HepG2 (cell line): Measurements from ENCODE around the gene LRIF1. TPM values are rescaled to one million over a fixed set of nuclear protein-coding genes. Genes with fewer than 3 reads are reported as not detected.

Experiments used
- ATAC-seq: fragments of 200-7000 bp; cut with Tn5 transposase; 3 replicates; pipeline ENCODE4 v1.9.1; 2020; ENCODE audit warnings: mild to moderate bottlenecking, moderate library complexity
- BruUV-seq: library from RNA; stranded (reverse); fragments of 400-500 nt; replicated peaks from 2 replicates; lab custom pipeline; 2021; lab: Mats Ljungman, UMichigan
- CTCF ChIA-PET: fragments of 300-600 bp; formaldehyde crosslinking; extraction: SDS; loops from one replicate; lab custom pipeline; 2021; ENCODE audit warnings: low total read pairs, inconsistent platforms, low intra/inter-chr PET ratio; lab: Yijun Ruan, JAX
- POLR2A ChIA-PET: fragments of 350-600 bp; sonication (Branson Sonifier 250); formaldehyde crosslinking; loops from one replicate; lab custom pipeline; 2020; ENCODE audit warnings: antibody characterized with exemption, inconsistent platforms; lab: Yijun Ruan, JAX
- DNase-seq: peaks from one replicate; pipeline ENCODE4 v3.0.0-alpha.2; 2015; ENCODE audit warnings: low spot score
- FAIRE-seq: peaks from 3 replicates; lab custom pipeline; 2011; peaks lifted over from hg19 to GRCh38; lab: Jason Lieb, UNC
- H2AFZ ChIP-seq: one replicate; pipeline ENCODE4 v1.6.1; 2011; ENCODE audit warnings: low read length, inconsistent platforms
- H3K27ac ChIP-seq: fragments of 300-600 bp; 3 replicates; pipeline ENCODE4 v1.8.0; 2011; ENCODE audit warnings: mixed run types, mild to moderate bottlenecking, mixed read lengths, low read length, inconsistent platforms; ENCODE audit not compliant: insufficient read depth; ENCODE audit errors: extremely low read length
- H3K27me3 ChIP-seq, 2 experiments: fragments of 200-600 bp in 1 of 2; 2 replicates in 1 of 2; 3 replicates in 1 of 2; pipeline versions ENCODE4 v1.6.0 to v1.8.0; 2011; ENCODE audit warnings: low read length in 2 of 2, mild to moderate bottlenecking in 2 of 2, moderate library complexity in 2 of 2, inconsistent platforms in 1 of 2; ENCODE audit not compliant: insufficient read depth in 2 of 2, control insufficient read depth in 1 of 2
- H3K36me3 ChIP-seq, 2 experiments: fragments of 200-600 bp in 1 of 2; replicated peaks in 1 of 2; 2 replicates in 1 of 2; 3 replicates in 1 of 2; pipeline versions ENCODE4 v1.5.1 to v1.8.0; 2011; ENCODE audit warnings: low read length in 2 of 2, inconsistent platforms in 1 of 2; ENCODE audit not compliant: insufficient read depth in 2 of 2, control insufficient read depth in 1 of 2
- H3K4me1 ChIP-seq: 2 replicates; pipeline ENCODE4 v1.5.1; 2012; ENCODE audit warnings: low read length, inconsistent platforms; ENCODE audit not compliant: insufficient read depth
- H3K4me2 ChIP-seq: 2 replicates; pipeline ENCODE4 v1.6.0; 2011; ENCODE audit warnings: low read depth, low read length, inconsistent platforms
- H3K4me3 ChIP-seq, 3 experiments: fragments of 200-600 bp in 1 of 3; sonication (generic), shearing (Covaris generic) in 1 of 3; replicated peaks in 1 of 3; 2 replicates each; pipeline ENCODE4 v1.5.1; 2011 to 2016; ENCODE audit warnings: low read length in 3 of 3, inconsistent platforms in 2 of 3, low read depth in 2 of 3, mild to moderate bottlenecking in 2 of 3, control low read depth in 1 of 3, mixed read lengths in 1 of 3; ENCODE audit not compliant: insufficient read depth in 1 of 3
- H3K79me2 ChIP-seq: one replicate; pipeline ENCODE4 v1.6.1; 2011; ENCODE audit warnings: low read length, inconsistent platforms; ENCODE audit not compliant: insufficient read depth
- H3K9ac ChIP-seq: 2 replicates; pipeline ENCODE4 v1.6.0; 2011; ENCODE audit warnings: mild to moderate bottlenecking, low read depth, low read length, inconsistent platforms; ENCODE audit not compliant: insufficient read depth
- H3K9me3 ChIP-seq: 2 replicates; pipeline ENCODE4 v1.5.1; 2012; ENCODE audit warnings: mild to moderate bottlenecking, low read length
- H4K20me1 ChIP-seq: 2 replicates; pipeline ENCODE4 v1.6.0; 2011; ENCODE audit warnings: inconsistent platforms, mild to moderate bottlenecking, low read length, moderate library complexity; ENCODE audit not compliant: insufficient read depth
- FOSL2 ChIP-seq: sonication (generic); formaldehyde crosslinking; IDR thresholded peaks from 2 replicates; pipeline ENCODE4 v1.4.0; 2020; ENCODE audit warnings: missing genetic modification reagents
- HMG20A ChIP-seq: IDR thresholded peaks from 2 replicates; pipeline ENCODE4 v1.6.1; 2016; ENCODE audit warnings: borderline replicate concordance
- HOXA3 ChIP-seq: sonication (generic); formaldehyde crosslinking; IDR thresholded peaks from 2 replicates; pipeline ENCODE4 v1.5.0; 2020; ENCODE audit warnings: missing genetic modification reagents
- KDM4B ChIP-seq: sonication (generic); formaldehyde crosslinking; IDR thresholded peaks from 2 replicates; pipeline ENCODE4 v1.4.0; 2020; ENCODE audit warnings: missing genetic modification reagents
- NR2F2 ChIP-seq: IDR thresholded peaks from 2 replicates; pipeline ENCODE4 v1.6.1; 2012; ENCODE audit warnings: low read depth, inconsistent platforms, borderline replicate concordance
- RNF2 ChIP-seq: fragments of 450-650 bp; conservative IDR thresholded peaks from 2 replicates; pipeline ENCODE4 v1.6.1; 2016; ENCODE audit warnings: low read depth
- ZNF138 ChIP-seq: sonication (generic); formaldehyde crosslinking; IDR thresholded peaks from 2 replicates; pipeline ENCODE4 v1.5.0; 2020; ENCODE audit warnings: mild to moderate bottlenecking, low read depth, missing genetic modification reagents
- ZNF264 ChIP-seq: sonication (generic); formaldehyde crosslinking; IDR thresholded peaks from 2 replicates; pipeline ENCODE4 v1.4.0; 2020; ENCODE audit warnings: missing genetic modification reagents
- ZNF761 ChIP-seq: sonication (generic); formaldehyde crosslinking; conservative IDR thresholded peaks from 2 replicates; pipeline ENCODE4 v1.4.0; 2020; ENCODE audit warnings: mild to moderate bottlenecking, missing genetic modification reagents
- WGBS: methylation state at CpG from one replicate; pipeline ENCODE4 v1.1.6; 2017; ENCODE audit warnings: low lambda C conversion rate; 5-methylcytosine and 5-hydroxymethylcytosine counted together
- in situ Hi-C: cut with HindIII; loops from 2 replicates; pipeline ENCODE4 v1.10.0; 2017; ENCODE audit warnings: low pct_unique_long_range_greater_than_20kb; ENCODE audit not compliant: extremely low pct_ligation_motif_present
- intact Hi-C: fragments of 100-400 bp; cut with micrococcal nuclease; formaldehyde crosslinking; loops from one replicate; pipeline ENCODE4 v1.10.0; 2022; ENCODE audit not compliant: unreplicated experiment
- polyA plus RNA-seq, 8 experiments: library from polyadenylated mRNA; depleted of rRNA in 3 of 8; stranded (reverse) in 7 of 8; unstranded in 1 of 8; fragments of >200 nt; fragmentation: Illumina TruSeq in 4 of 8; extraction: Trizol in 4 of 8; gene quantifications; 2 replicates each; pipeline versions ENCODE4 v1.2.1 to v1.2.3, GENCODE V29; 2011 to 2016; ENCODE audit warnings: low read depth in 4 of 8, missing spikeins in 1 of 8, mixed read lengths in 1 of 8; ENCODE audit not compliant: insufficient read depth in 1 of 8
- total RNA-seq, 5 experiments: library from RNA; depleted of rRNA; stranded (reverse); fragments of >200 nt; fragmentation: Illumina TruSeq; extraction: Trizol; gene quantifications; 2 replicates each; pipeline ENCODE4 v1.2.3, GENCODE V29; 2016; ENCODE audit warnings: low read depth in 1 of 5
- TF ChIP-seq, protein P1 (sequence below): sonication (generic); formaldehyde crosslinking; IDR thresholded peaks from 2 replicates; pipeline ENCODE4 v1.9.0; 2021; ENCODE audit warnings: missing genetic modification reagents, borderline replicate concordance
- TF ChIP-seq, protein P2 (sequence below): sonication (generic); formaldehyde crosslinking; conservative IDR thresholded peaks from 2 replicates; pipeline ENCODE4 v1.4.0; 2020; ENCODE audit warnings: missing genetic modification reagents
- TF ChIP-seq, protein P3 (sequence below): IDR thresholded peaks from 2 replicates; pipeline ENCODE4 v1.4.0; 2020; ENCODE audit warnings: mild to moderate bottlenecking, missing genetic modification reagents

LRIF1 gene
- total and polyA plus RNA-seq, 2 of the 13 experiments (the other 11 are each of a cell fraction or from before 2014, with no cell fraction given), result 18.4 to 42.4 TPM

DNA sequence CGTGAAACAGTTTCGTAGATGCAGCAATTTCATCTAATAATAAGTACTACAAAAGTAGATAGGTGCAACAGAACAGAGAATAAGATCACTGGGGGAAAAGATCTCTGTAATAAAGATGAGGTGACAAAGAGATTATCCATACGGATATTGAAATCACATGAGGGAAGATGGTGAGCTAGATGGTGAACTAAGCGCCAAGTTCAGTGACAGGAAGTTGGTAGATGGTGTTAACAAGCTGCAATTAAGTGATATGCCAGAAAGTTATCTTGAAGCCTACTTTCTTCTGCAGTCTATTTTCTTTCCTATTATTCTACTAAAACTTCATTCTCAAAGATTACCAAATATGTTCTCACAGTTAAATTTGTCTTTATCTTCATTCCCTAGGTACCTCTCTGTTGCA is 7.1 kb downstream of the LRIF1 start:
- whole genome bisulfite sequencing, result 95% methylated on average over 4 of the region's 4 CpGs
- peaks cover 75% of the 10 kb centered on the region for H3K79me2 ChIP-seq

More for the DNA sequence above, 7.1 kb downstream of the LRIF1 start:
- Histone ChIP-seq H2AFZ (no peak overlapping the region), H3K9ac (no peak overlapping the region), H3K27me3 (no peaks in the 10 kb centered on the region), H3K4me2 (no peak overlapping the region), H3K27ac (no peak overlapping the region), H3K4me1 (peaks cover 37% of the 10 kb centered on the region), H3K36me3 (peaks cover 5 to 18% of the 10 kb centered on the region in 2 experiments; a peak in 3 of 5 replicates), H4K20me1 (peaks cover 63% of the 10 kb centered on the region), H3K9me3 (no peaks in the 10 kb centered on the region), H3K4me3 (no peak overlapping the region)
- in situ Hi-C loops, result no loop called here
- DNase-seq, result no peak
- no TSS peak for BruUV-seq
- TF ChIP-seq ZNF138 (CRISPR knock-in tag), result no peak
- TF ChIP-seq, protein P1, sequence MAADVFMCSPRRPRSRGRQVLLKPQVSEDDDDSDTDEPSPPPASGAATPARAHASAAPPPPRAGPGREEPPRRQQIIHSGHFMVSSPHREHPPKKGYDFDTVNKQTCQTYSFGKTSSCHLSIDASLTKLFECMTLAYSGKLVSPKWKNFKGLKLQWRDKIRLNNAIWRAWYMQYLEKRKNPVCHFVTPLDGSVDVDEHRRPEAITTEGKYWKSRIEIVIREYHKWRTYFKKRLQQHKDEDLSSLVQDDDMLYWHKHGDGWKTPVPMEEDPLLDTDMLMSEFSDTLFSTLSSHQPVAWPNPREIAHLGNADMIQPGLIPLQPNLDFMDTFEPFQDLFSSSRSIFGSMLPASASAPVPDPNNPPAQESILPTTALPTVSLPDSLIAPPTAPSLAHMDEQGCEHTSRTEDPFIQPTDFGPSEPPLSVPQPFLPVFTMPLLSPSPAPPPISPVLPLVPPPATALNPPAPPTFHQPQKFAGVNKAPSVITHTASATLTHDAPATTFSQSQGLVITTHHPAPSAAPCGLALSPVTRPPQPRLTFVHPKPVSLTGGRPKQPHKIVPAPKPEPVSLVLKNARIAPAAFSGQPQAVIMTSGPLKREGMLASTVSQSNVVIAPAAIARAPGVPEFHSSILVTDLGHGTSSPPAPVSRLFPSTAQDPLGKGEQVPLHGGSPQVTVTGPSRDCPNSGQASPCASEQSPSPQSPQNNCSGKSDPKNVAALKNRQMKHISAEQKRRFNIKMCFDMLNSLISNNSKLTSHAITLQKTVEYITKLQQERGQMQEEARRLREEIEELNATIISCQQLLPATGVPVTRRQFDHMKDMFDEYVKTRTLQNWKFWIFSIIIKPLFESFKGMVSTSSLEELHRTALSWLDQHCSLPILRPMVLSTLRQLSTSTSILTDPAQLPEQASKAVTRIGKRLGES, result no peak
- TF ChIP-seq KDM4B (CRISPR knock-in tag), result no peak
- no peak for TF ChIP-seq ZNF264 (CRISPR knock-in tag)
- TF ChIP-seq HMG20A, result no peak
- no peak for TF ChIP-seq FOSL2
- TF ChIP-seq ZNF761 (CRISPR knock-in tag), result no peak
- TF ChIP-seq, protein P2, sequence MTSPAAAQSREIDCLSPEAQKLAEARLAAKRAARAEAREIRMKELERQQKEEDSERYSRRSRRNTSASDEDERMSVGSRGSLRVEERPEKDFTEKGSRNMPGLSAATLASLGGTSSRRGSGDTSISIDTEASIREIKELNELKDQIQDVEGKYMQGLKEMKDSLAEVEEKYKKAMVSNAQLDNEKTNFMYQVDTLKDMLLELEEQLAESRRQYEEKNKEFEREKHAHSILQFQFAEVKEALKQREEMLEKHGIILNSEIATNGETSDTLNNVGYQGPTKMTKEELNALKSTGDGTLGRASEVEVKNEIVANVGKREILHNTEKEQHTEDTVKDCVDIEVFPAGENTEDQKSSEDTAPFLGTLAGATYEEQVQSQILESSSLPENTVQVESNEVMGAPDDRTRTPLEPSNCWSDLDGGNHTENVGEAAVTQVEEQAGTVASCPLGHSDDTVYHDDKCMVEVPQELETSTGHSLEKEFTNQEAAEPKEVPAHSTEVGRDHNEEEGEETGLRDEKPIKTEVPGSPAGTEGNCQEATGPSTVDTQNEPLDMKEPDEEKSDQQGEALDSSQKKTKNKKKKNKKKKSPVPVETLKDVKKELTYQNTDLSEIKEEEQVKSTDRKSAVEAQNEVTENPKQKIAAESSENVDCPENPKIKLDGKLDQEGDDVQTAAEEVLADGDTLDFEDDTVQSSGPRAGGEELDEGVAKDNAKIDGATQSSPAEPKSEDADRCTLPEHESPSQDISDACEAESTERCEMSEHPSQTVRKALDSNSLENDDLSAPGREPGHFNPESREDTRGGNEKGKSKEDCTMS, result no peak
- no peak for TF ChIP-seq RNF2
- TF ChIP-seq NR2F2, result no peak
- TF ChIP-seq, protein P3, sequence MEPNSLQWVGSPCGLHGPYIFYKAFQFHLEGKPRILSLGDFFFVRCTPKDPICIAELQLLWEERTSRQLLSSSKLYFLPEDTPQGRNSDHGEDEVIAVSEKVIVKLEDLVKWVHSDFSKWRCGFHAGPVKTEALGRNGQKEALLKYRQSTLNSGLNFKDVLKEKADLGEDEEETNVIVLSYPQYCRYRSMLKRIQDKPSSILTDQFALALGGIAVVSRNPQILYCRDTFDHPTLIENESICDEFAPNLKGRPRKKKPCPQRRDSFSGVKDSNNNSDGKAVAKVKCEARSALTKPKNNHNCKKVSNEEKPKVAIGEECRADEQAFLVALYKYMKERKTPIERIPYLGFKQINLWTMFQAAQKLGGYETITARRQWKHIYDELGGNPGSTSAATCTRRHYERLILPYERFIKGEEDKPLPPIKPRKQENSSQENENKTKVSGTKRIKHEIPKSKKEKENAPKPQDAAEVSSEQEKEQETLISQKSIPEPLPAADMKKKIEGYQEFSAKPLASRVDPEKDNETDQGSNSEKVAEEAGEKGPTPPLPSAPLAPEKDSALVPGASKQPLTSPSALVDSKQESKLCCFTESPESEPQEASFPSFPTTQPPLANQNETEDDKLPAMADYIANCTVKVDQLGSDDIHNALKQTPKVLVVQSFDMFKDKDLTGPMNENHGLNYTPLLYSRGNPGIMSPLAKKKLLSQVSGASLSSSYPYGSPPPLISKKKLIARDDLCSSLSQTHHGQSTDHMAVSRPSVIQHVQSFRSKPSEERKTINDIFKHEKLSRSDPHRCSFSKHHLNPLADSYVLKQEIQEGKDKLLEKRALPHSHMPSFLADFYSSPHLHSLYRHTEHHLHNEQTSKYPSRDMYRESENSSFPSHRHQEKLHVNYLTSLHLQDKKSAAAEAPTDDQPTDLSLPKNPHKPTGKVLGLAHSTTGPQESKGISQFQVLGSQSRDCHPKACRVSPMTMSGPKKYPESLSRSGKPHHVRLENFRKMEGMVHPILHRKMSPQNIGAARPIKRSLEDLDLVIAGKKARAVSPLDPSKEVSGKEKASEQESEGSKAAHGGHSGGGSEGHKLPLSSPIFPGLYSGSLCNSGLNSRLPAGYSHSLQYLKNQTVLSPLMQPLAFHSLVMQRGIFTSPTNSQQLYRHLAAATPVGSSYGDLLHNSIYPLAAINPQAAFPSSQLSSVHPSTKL (CRISPR knock-in tag), result no peak
- TF ChIP-seq HOXA3 (CRISPR knock-in tag), result no peak
- ChIA-PET POLR2A (no interaction called here), CTCF (no interaction called here)
- ATAC-seq, result no peak
- FAIRE-seq, result no peak
- intact Hi-C loops, result no loop called here
